Stimulated activated naive CD8-positive, alpha-beta T cell treated with anti-CD3 and anti-CD28 coated beads, Interleukin-15, Interleukin-2, amounts not matched to agents 100 ng/mL and 50 ng/mL, for 24 hours (primary cell): ENCODE measurements around the gene ATP5PO.

Source experiments
- H3K27ac Mint-ChIP-seq: one replicate; pipeline ENCODE4 v1.8.0; 2021; ENCODE audit warnings: mild to moderate bottlenecking, mixed read lengths
- H3K27me3 Mint-ChIP-seq: one replicate; pipeline ENCODE4 v1.8.0; 2021; ENCODE audit warnings: mixed read lengths
- H3K36me3 Mint-ChIP-seq: one replicate; pipeline ENCODE4 v1.8.0; 2021; ENCODE audit warnings: low read depth, mixed read lengths
- H3K4me1 Mint-ChIP-seq: one replicate; pipeline ENCODE4 v1.8.0; 2021; ENCODE audit warnings: low read depth, mixed read lengths
- H3K4me3 Mint-ChIP-seq: one replicate; pipeline ENCODE4 v1.8.0; 2021; ENCODE audit warnings: mild to moderate bottlenecking, mixed read lengths
- H3K9me3 Mint-ChIP-seq: one replicate; pipeline ENCODE4 v1.8.0; 2021; ENCODE audit warnings: mixed read lengths

ATP5PO gene

GRCh38 chr21:33947451-33948095 lies 32.0 kb upstream of the ATP5PO start:
- Mint-ChIP-seq H3K27me3 (peaks cover 4% of the 10 kb centered on the region), H3K36me3 (peaks cover 20% of the 10 kb centered on the region)

DNA sequence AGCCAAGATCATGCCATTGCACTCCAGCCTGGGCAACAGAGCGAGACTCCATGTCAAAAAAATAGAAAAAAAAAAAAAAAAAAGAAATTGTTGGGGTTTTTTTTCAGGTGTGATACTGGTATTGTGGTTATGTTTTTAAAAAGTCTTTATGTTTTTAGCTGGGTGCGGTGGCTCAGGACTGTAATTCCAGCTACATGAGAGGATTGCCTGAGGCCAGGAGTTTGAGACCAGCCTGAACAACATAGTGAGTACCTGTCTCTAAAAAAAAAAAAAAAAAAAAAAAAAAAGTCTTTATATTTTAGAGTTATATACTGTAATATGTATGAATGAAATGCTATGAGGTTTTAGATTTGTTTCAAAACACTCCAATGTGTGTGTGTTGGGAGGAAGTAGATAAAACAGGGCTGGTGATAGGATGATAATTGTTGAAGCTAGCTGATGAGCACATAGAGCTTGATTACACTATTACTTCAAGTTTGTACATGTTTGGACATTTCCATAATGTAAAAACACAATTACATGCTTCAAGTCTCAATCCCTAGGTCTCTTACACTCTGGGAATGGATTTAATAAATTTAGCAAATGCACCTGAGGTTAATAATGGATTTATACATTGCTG lies 30.2 kb upstream of the ATP5PO start:
- Mint-ChIP-seq H3K4me3 (peak overlapping the region; percentile 15), H3K4me1 (peaks cover 80% of the 10 kb centered on the region), H3K36me3 (peaks cover 20% of the 10 kb centered on the region)

More at GRCh38 chr21:33947451-33948095, 32.0 kb upstream of the ATP5PO start:
- Mint-ChIP-seq H3K9me3 (peaks cover 8% of the 10 kb centered on the region), H3K27ac (peak overlapping the region; percentile 100), H3K4me3 (peak overlapping the region; percentile 81), H3K4me1 (peaks cover 90% of the 10 kb centered on the region)

DNA sequence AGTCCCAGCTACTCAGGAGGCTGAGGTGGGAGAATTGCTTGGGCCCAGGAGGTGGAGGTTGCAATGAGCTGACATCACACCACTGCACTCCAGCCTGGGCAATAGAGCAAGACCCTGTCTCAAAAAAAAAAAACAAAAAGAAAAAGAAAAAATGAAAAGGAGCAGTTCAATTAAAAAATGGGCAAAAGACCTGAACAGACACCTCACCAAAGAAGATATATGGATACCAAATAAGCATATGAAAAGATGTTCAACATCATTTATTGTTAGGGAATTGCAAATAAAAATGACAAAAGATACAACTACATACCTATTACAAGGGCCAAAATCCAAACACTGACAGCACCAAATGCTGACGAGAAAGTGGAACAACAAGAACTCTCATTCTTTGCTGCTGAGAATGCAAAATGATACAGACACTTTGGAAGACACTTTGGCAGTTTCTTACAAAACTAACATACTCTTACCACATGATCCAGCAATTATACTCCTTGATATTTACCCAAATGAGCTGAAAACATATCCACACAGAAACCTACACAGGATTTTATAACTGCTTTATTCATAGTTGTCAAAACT lies 28.7 kb upstream of the ATP5PO start:
- peaks cover 4% of the 10 kb centered on the region for H3K27me3 Mint-ChIP-seq
- peaks cover 78% of the 10 kb centered on the region for H3K4me1 Mint-ChIP-seq
- no peak overlapping the region for H3K4me3 Mint-ChIP-seq
- peak overlapping the region; percentile 67 for H3K27ac Mint-ChIP-seq
- peaks cover 27% of the 10 kb centered on the region for H3K36me3 Mint-ChIP-seq
- peaks cover 8% of the 10 kb centered on the region for H3K9me3 Mint-ChIP-seq

More for the DNA sequence above, 30.2 kb upstream of the ATP5PO start:
- H3K27ac Mint-ChIP-seq = peak overlapping the region; percentile 100
- peaks cover 4% of the 10 kb centered on the region for H3K27me3 Mint-ChIP-seq
- H3K9me3 Mint-ChIP-seq = peaks cover 8% of the 10 kb centered on the region

- Mint-ChIP-seq H3K36me3 (peaks cover 36% of the 10 kb centered on the region), H3K4me3 (no peak overlapping the region), H3K27ac (peak overlapping the region; percentile 41), H3K4me1 (peaks cover 78% of the 10 kb centered on the region), H3K27me3 (peaks cover 4% of the 10 kb centered on the region), H3K9me3 (peaks cover 8% of the 10 kb centered on the region)
Observed at GRCh38 chr21:33943293-33943692, 27.7 kb upstream of the ATP5PO start.

GRCh38 chr21:33942426-33942825 lies 26.8 kb upstream of the ATP5PO start:
- Mint-ChIP-seq H3K4me1 (peaks cover 77% of the 10 kb centered on the region), H3K27ac (no peak overlapping the region), H3K9me3 (peaks cover 8% of the 10 kb centered on the region), H3K27me3 (no peaks in the 10 kb centered on the region), H3K4me3 (no peak overlapping the region), H3K36me3 (peaks cover 31% of the 10 kb centered on the region)

DNA sequence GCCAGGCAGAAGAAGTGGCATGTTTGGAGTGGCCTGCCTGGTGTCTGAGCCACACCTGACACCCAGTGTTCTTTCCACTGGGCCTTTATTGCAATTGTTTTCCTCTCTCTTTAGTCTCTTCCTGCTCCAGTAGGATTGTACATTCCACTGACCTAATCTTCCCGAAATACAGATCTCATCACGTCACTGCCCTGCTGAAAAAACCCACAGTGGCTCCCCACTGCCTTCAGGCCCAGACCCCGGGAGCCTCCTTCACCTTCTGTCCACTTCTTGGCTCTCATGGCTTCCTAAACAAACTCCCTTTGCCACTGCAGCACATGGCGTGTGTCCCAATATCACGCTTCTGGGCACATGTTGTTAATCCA lies 25.3 kb upstream of the ATP5PO start:
- peaks cover 8% of the 10 kb centered on the region for H3K9me3 Mint-ChIP-seq
- no peak overlapping the region for H3K4me3 Mint-ChIP-seq
- H3K4me1 Mint-ChIP-seq = peaks cover 77% of the 10 kb centered on the region
- H3K36me3 Mint-ChIP-seq = peaks cover 29% of the 10 kb centered on the region
- H3K27ac Mint-ChIP-seq = peak overlapping the region; percentile 50
- H3K27me3 Mint-ChIP-seq = no peaks in the 10 kb centered on the region

- Mint-ChIP-seq H3K36me3 (peaks cover 29% of the 10 kb centered on the region), H3K27me3 (no peaks in the 10 kb centered on the region), H3K4me1 (peaks cover 79% of the 10 kb centered on the region), H3K4me3 (peak overlapping the region; percentile 8), H3K27ac (peak overlapping the region; percentile 50), H3K9me3 (peaks cover 8% of the 10 kb centered on the region)
Observed at GRCh38 chr21:33940164-33940880, 24.7 kb upstream of the ATP5PO start.

- H3K9me3 Mint-ChIP-seq = no peaks in the 10 kb centered on the region
- peaks cover 79% of the 10 kb centered on the region for H3K4me1 Mint-ChIP-seq
- peak overlapping the region; percentile 18 for H3K4me3 Mint-ChIP-seq
- H3K27ac Mint-ChIP-seq = peak overlapping the region; percentile 97
- peaks cover 22% of the 10 kb centered on the region for H3K36me3 Mint-ChIP-seq
- H3K27me3 Mint-ChIP-seq = no peaks in the 10 kb centered on the region
Observed at GRCh38 chr21:33939226-33939625, 23.6 kb upstream of the ATP5PO start.

- Mint-ChIP-seq H3K9me3 (no peaks in the 10 kb centered on the region), H3K27me3 (no peaks in the 10 kb centered on the region), H3K4me1 (peaks cover 82% of the 10 kb centered on the region), H3K27ac (peak overlapping the region; percentile 97), H3K4me3 (peak overlapping the region; percentile 35), H3K36me3 (peaks cover 19% of the 10 kb centered on the region)
Observed at GRCh38 chr21:33938381-33938780, 22.8 kb upstream of the ATP5PO start.

- no peaks in the 10 kb centered on the region for H3K9me3 Mint-ChIP-seq
- H3K27me3 Mint-ChIP-seq = no peaks in the 10 kb centered on the region
- peak overlapping the region; percentile 97 for H3K27ac Mint-ChIP-seq
- H3K4me1 Mint-ChIP-seq = peaks cover 83% of the 10 kb centered on the region
- H3K36me3 Mint-ChIP-seq = peaks cover 19% of the 10 kb centered on the region
- H3K4me3 Mint-ChIP-seq = peak overlapping the region; percentile 35
Observed at GRCh38 chr21:33937931-33938339, 22.3 kb upstream of the ATP5PO start.

GRCh38 chr21:33937146-33937545 lies 21.5 kb upstream of the ATP5PO start:
- Mint-ChIP-seq H3K9me3 (no peaks in the 10 kb centered on the region), H3K36me3 (peaks cover 19% of the 10 kb centered on the region), H3K4me3 (peak overlapping the region; percentile 48), H3K27ac (peak overlapping the region; percentile 97), H3K4me1 (peaks cover 87% of the 10 kb centered on the region), H3K27me3 (no peaks in the 10 kb centered on the region)

GRCh38 chr21:33936301-33937038 lies 20.9 kb upstream of the ATP5PO start:
- H3K4me3 Mint-ChIP-seq = peak overlapping the region; percentile 48
- H3K4me1 Mint-ChIP-seq = peaks cover 92% of the 10 kb centered on the region
- peak overlapping the region; percentile 97 for H3K27ac Mint-ChIP-seq
- peaks cover 19% of the 10 kb centered on the region for H3K36me3 Mint-ChIP-seq
- H3K9me3 Mint-ChIP-seq = no peaks in the 10 kb centered on the region
- no peaks in the 10 kb centered on the region for H3K27me3 Mint-ChIP-seq

DNA sequence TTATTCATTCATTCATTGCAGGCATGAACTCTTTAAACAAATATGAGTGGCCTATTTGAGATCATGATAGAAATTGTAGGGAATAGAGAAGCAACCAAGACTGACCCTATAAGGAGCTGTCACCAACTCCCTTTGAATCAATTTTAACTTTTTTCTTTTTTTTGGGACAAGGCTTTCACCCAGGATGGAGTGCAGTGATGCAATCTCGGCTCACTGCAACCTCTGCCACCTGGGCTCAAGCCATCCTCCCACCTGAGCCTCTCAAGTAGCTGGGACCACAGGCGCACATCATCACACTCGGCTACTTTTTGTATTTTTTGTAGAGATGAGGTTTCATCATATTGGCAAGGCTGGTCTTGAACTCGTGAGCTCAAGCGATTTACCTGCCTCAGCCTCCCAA lies 17.1 kb upstream of the ATP5PO start:
- Mint-ChIP-seq H3K4me3 (peak overlapping the region; percentile 91), H3K9me3 (no peaks in the 10 kb centered on the region), H3K36me3 (peaks cover 3% of the 10 kb centered on the region), H3K4me1 (peaks cover 62% of the 10 kb centered on the region), H3K27me3 (no peaks in the 10 kb centered on the region), H3K27ac (peak overlapping the region; percentile 97)

- peaks cover 3% of the 10 kb centered on the region for H3K36me3 Mint-ChIP-seq
- peak overlapping the region; percentile 97 for H3K27ac Mint-ChIP-seq
- no peaks in the 10 kb centered on the region for H3K9me3 Mint-ChIP-seq
- H3K4me3 Mint-ChIP-seq = peak overlapping the region; percentile 91
- H3K4me1 Mint-ChIP-seq = peaks cover 55% of the 10 kb centered on the region
- H3K27me3 Mint-ChIP-seq = no peaks in the 10 kb centered on the region
Observed at GRCh38 chr21:33931799-33932390, 16.3 kb upstream of the ATP5PO start.
